Osteoblast (primary cell): ENCODE measurements around the gene ATP5F1D. TPM values are rescaled to one million over a fixed set of nuclear protein-coding genes. Genes with fewer than 3 reads are reported as not detected.
A peak's percentile ranks its signal among the peaks of the same experiment; 100 is the strongest.

Source experiments
- DNase-seq: peaks from one replicate; pipeline ENCODE4 v3.0.0; 2011; ENCODE audit warnings: low spot score, mixed read lengths; ENCODE audit not compliant: insufficient read length; ENCODE audit errors: missing footprints
- H2AFZ ChIP-seq: 2 replicates; pipeline ENCODE4 v1.6.0; 2011; ENCODE audit warnings: mild to moderate bottlenecking, low read length
- H3K27ac ChIP-seq: 2 replicates; pipeline ENCODE4 v1.5.1; 2011; ENCODE audit warnings: mild to moderate bottlenecking, low read depth, low read length, moderate library complexity
- H3K27me3 ChIP-seq: 2 replicates; pipeline ENCODE4 v1.6.0; 2012; ENCODE audit warnings: mild to moderate bottlenecking, control low read depth, inconsistent platforms, low read length, moderate library complexity; ENCODE audit not compliant: insufficient read depth
- H3K36me3 ChIP-seq: 2 replicates; pipeline ENCODE4 v1.5.1; 2011; ENCODE audit warnings: mild to moderate bottlenecking, low read length, control low read depth, moderate library complexity; ENCODE audit not compliant: insufficient read depth
- H3K4me1 ChIP-seq: 2 replicates; pipeline ENCODE4 v1.5.1; 2011; ENCODE audit warnings: mild to moderate bottlenecking, low read length, control low read depth, moderate library complexity; ENCODE audit not compliant: insufficient read depth
- H3K4me2 ChIP-seq: 2 replicates; pipeline ENCODE4 v1.6.0; 2011; ENCODE audit warnings: mild to moderate bottlenecking, low read length; ENCODE audit not compliant: insufficient read depth
- H3K4me3 ChIP-seq: fragments of 200-600 bp; sonication (generic); 3 replicates; pipeline ENCODE4 v1.5.1; 2012; ENCODE audit warnings: mild to moderate bottlenecking, low read length, inconsistent platforms; ENCODE audit not compliant: insufficient read depth
- H3K79me2 ChIP-seq: 2 replicates; pipeline ENCODE4 v1.6.0; 2012; ENCODE audit warnings: mild to moderate bottlenecking, low read length, control low read depth, inconsistent platforms; ENCODE audit not compliant: insufficient read depth
- H3K9me3 ChIP-seq: 2 replicates; pipeline ENCODE4 v1.5.1; 2011; ENCODE audit warnings: low read depth, low read length, control low read depth
- H4K20me1 ChIP-seq: 2 replicates; pipeline ENCODE4 v1.6.0; 2012; ENCODE audit warnings: mild to moderate bottlenecking, low read length, control low read depth; ENCODE audit not compliant: insufficient read depth
- CTCF ChIP-seq: IDR thresholded peaks from 2 replicates; pipeline ENCODE4 v1.5.1; 2011; ENCODE audit warnings: mild to moderate bottlenecking, low read depth, low read length, moderate library complexity; ENCODE audit errors: extremely low read depth
- total RNA-seq: library from RNA; depleted of rRNA; stranded (reverse); fragments of >200 nt; gene quantifications from 2 replicates; pipeline ENCODE4 v1.2.3, GENCODE V29; 2012

ATP5F1D gene
- total RNA-seq, 1 donor, result 13.8 TPM

- Histone ChIP-seq H4K20me1 (peaks cover 16% of the 10 kb centered on the region), H3K9me3 (no peaks in the 10 kb centered on the region), H3K27ac (peak overlapping the region; percentile 90), H3K27me3 (no peaks in the 10 kb centered on the region), H2AFZ (peak overlapping the region; percentile 9), H3K79me2 (peaks cover 86% of the 10 kb centered on the region), H3K4me3 (peak overlapping the region; percentile 39), H3K4me1 (peaks cover 52% of the 10 kb centered on the region), H3K36me3 (peaks cover 8% of the 10 kb centered on the region), H3K4me2 (peak overlapping the region; percentile 23)
- TF ChIP-seq CTCF, result no peak
- DNase-seq, result peak; percentile 92
These were observed 26.5 kb upstream of the ATP5F1D start for GRCh38 chr19:1214862-1215731.

GRCh38 chr19:1216756-1217155 lies 24.8 kb upstream of the ATP5F1D start:
- H2AFZ ChIP-seq, result no peak overlapping the region
- peak; percentile 89 for DNase-seq
- H3K27ac ChIP-seq, result peak overlapping the region; percentile 90
- H3K36me3 ChIP-seq, result peaks cover 15% of the 10 kb centered on the region
- no peaks in the 10 kb centered on the region for H3K27me3 ChIP-seq
- H3K9me3 ChIP-seq, result no peaks in the 10 kb centered on the region
- no peak overlapping the region for H3K4me3 ChIP-seq
- H4K20me1 ChIP-seq, result peaks cover 19% of the 10 kb centered on the region
- no peak for TF ChIP-seq CTCF
- H3K79me2 ChIP-seq, result peaks cover 86% of the 10 kb centered on the region
- H3K4me2 ChIP-seq, result peak overlapping the region; percentile 53
- peaks cover 40% of the 10 kb centered on the region for H3K4me1 ChIP-seq

DNA sequence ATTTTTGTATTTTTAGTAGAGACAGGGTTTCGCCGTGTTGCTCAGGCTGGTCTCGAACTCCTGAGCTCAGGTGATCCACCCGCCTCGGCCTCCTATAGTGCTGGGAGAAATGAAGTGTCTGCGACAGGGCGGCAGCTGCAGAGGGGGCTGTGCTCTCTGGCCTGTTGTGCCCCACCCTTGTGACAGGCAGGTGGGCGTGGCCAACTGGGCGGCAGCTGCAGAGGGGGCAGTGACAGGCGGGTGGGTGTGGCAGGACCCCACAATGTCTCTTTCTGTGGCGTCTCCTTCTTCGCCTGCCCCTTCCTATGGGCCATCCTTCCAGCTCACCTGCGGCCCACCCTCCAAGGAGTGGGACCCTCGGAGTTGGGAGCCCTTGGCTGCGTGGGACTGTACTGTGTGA lies 24.2 kb upstream of the ATP5F1D start:
- Histone ChIP-seq H3K27me3 (no peaks in the 10 kb centered on the region), H3K27ac (no peak overlapping the region), H3K4me3 (no peak overlapping the region), H3K79me2 (peaks cover 86% of the 10 kb centered on the region), H4K20me1 (peaks cover 24% of the 10 kb centered on the region), H2AFZ (no peak overlapping the region), H3K36me3 (peaks cover 15% of the 10 kb centered on the region), H3K4me2 (no peak overlapping the region), H3K9me3 (no peaks in the 10 kb centered on the region), H3K4me1 (peaks cover 37% of the 10 kb centered on the region)
- TF ChIP-seq CTCF, result no peak
- peak; percentile 64 for DNase-seq

- H2AFZ ChIP-seq, result no peak overlapping the region
- peak overlapping the region; percentile 51 for H3K27ac ChIP-seq
- H3K36me3 ChIP-seq, result peaks cover 21% of the 10 kb centered on the region
- H3K4me2 ChIP-seq, result no peak overlapping the region
- H3K4me1 ChIP-seq, result peaks cover 28% of the 10 kb centered on the region
- no peaks in the 10 kb centered on the region for H3K27me3 ChIP-seq
- no peaks in the 10 kb centered on the region for H3K9me3 ChIP-seq
- H3K4me3 ChIP-seq, result no peak overlapping the region
- H4K20me1 ChIP-seq, result peaks cover 33% of the 10 kb centered on the region
- no peak for TF ChIP-seq CTCF
- H3K79me2 ChIP-seq, result peaks cover 77% of the 10 kb centered on the region
- peak; percentile 52 for DNase-seq
These were observed 22.6 kb upstream of the ATP5F1D start for GRCh38 chr19:1218751-1219567.
